IPS-18a (cell line): ENCODE data around the gene QPCT.

Experiments
- H3K27ac ChIP-seq: one replicate; pipeline ENCODE4 v1.5.1; 2013; ENCODE audit warnings: low read length
- H3K27me3 ChIP-seq: one replicate; pipeline ENCODE4 v1.6.1; 2013; ENCODE audit warnings: mild to moderate bottlenecking, low read length; ENCODE audit not compliant: control insufficient read depth, insufficient read depth
- H3K36me3 ChIP-seq: one replicate; pipeline ENCODE4 v1.6.1; 2013; ENCODE audit warnings: low read depth, low read length; ENCODE audit not compliant: control insufficient read depth
- H3K4me1 ChIP-seq: one replicate; pipeline ENCODE4 v1.6.1; 2013; ENCODE audit warnings: low read depth, low read length; ENCODE audit not compliant: control insufficient read depth
- H3K4me3 ChIP-seq: one replicate; pipeline ENCODE4 v1.5.1; 2013; ENCODE audit warnings: low read length
- H3K9ac ChIP-seq: one replicate; pipeline ENCODE4 v1.6.1; 2013; ENCODE audit warnings: mild to moderate bottlenecking, low read length, moderate library complexity
- H3K9me3 ChIP-seq: one replicate; pipeline ENCODE4 v1.6.1; 2013; ENCODE audit warnings: low read depth, low read length; ENCODE audit not compliant: control insufficient read depth

QPCT gene

DNA sequence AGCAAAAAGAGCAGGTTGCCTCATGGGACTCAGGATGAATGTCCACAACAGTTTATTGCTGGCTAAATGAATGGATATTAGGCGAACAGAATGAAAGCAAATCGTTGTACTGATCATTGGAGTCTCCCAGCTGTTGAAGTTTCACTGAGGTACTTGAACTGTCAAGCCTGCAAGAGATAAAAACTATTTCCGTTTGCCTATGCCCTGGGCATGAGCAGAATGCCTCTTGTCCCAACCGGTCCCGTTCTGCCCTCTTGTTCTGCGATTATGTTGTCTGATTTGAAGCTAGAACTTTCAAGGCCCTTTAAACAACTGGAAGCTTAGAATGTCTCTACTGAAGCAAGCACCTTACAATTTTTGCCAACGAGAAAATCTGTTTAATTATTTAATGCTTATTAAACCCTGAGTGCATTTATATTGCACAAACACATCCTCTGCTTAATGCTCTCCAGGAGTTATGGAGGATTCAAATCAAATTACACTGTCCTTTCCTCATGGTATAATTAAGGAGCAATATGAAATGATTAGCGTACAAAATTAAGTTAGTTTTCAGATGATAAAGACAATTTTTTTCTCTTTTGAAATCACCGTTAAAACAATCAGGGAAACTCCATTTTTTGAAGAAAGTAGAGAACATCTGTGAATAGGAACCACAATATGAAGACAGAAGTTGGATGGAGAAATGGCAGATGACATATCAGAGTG, 17.7 kb downstream of the QPCT start:
- Histone ChIP-seq H3K4me1 (no peaks in the 10 kb centered on the region), H3K9ac (no peak overlapping the region), H3K36me3 (no peaks in the 10 kb centered on the region), H3K27me3 (no peaks in the 10 kb centered on the region), H3K9me3 (no peaks in the 10 kb centered on the region), H3K4me3 (no peak overlapping the region), H3K27ac (no peak overlapping the region)

GRCh38 chr2:37364351-37364750, 19.9 kb downstream of the QPCT start:
- no peaks in the 10 kb centered on the region for H3K27me3 ChIP-seq
- H3K4me3 ChIP-seq: no peak overlapping the region
- no peak overlapping the region for H3K27ac ChIP-seq
- no peak overlapping the region for H3K9ac ChIP-seq
- no peaks in the 10 kb centered on the region for H3K4me1 ChIP-seq
- H3K36me3 ChIP-seq: no peaks in the 10 kb centered on the region
- no peaks in the 10 kb centered on the region for H3K9me3 ChIP-seq

- Histone ChIP-seq H3K27me3 (no peaks in the 10 kb centered on the region), H3K4me1 (no peaks in the 10 kb centered on the region)
Observed at GRCh38 chr2:37365669-37366068, 21.2 kb downstream of the QPCT start.

DNA sequence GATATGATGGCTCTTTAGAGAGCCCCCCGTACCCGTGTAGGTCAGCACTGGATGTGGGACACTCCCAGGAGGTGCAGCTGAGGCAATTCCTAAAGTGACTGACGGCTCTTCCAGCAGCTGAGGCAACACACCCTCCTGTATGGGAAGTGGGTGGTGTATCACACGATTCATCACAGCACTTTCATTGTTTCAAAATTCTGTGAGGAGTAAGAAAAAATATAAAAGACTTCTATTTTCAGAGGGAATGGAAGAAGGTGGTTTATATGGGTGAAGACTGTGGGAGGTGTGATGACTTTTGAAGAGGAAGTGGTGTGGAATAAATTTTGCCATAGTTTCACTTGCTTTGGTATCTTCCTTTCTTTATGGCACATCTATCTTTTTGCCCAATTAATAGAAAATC, 22.3 kb downstream of the QPCT start:
- H3K4me3 ChIP-seq: no peak overlapping the region
- H3K27me3 ChIP-seq: no peaks in the 10 kb centered on the region
- H3K9ac ChIP-seq: no peak overlapping the region
- no peaks in the 10 kb centered on the region for H3K36me3 ChIP-seq
- H3K9me3 ChIP-seq: no peaks in the 10 kb centered on the region
- no peaks in the 10 kb centered on the region for H3K4me1 ChIP-seq
- H3K27ac ChIP-seq: no peak overlapping the region

More at GRCh38 chr2:37365669-37366068, 21.2 kb downstream of the QPCT start:
- no peak overlapping the region for H3K27ac ChIP-seq
- no peak overlapping the region for H3K9ac ChIP-seq
- no peaks in the 10 kb centered on the region for H3K9me3 ChIP-seq
- no peaks in the 10 kb centered on the region for H3K36me3 ChIP-seq
- H3K4me3 ChIP-seq: no peak overlapping the region

DNA sequence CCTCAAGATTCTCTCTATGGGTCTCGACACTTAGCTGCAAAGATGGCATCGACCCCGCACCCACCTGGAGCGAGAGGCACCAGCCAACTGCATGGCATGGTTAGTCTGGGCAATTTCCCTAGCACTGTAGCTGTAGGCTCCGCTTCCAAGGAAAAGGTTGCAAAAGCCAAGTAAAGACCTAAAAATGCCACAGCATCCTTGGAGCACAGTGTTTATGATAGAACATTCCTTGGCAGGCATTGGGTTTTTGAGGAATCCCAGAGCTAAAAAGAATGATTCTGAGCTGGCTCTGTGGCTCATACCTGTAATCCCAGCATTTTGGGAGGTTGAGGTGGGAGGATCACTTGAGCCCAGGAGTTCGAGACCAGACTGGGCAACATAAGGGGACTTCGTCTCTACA, 22.9 kb downstream of the QPCT start:
- Histone ChIP-seq H3K27me3 (no peaks in the 10 kb centered on the region), H3K4me1 (no peaks in the 10 kb centered on the region), H3K36me3 (no peaks in the 10 kb centered on the region), H3K9me3 (no peaks in the 10 kb centered on the region), H3K4me3 (no peak overlapping the region), H3K27ac (no peak overlapping the region), H3K9ac (no peak overlapping the region)

DNA sequence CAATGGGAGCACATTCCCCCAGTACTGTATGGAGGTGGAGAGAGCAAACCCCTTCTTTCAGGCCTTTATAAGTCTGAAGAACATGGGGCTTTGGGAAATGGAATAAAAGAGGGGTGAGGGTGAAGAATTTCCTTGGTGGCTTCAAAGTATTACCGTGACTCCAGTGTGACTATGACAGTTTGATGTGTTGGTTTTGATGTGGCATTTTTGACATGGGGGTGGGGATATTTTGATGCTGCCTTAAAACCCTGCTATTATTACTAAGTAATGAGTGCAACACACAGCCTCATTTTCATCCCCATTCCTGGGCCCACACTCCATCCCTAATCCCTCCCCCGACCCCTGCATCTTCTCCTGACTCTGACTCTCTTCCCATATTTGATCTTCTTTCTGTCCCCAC, 23.6 kb downstream of the QPCT start:
- no peak overlapping the region for H3K4me3 ChIP-seq
- H3K27me3 ChIP-seq: no peaks in the 10 kb centered on the region
- H3K36me3 ChIP-seq: no peaks in the 10 kb centered on the region
- H3K9ac ChIP-seq: no peak overlapping the region
- no peaks in the 10 kb centered on the region for H3K9me3 ChIP-seq
- no peaks in the 10 kb centered on the region for H3K4me1 ChIP-seq
- no peak overlapping the region for H3K27ac ChIP-seq

DNA sequence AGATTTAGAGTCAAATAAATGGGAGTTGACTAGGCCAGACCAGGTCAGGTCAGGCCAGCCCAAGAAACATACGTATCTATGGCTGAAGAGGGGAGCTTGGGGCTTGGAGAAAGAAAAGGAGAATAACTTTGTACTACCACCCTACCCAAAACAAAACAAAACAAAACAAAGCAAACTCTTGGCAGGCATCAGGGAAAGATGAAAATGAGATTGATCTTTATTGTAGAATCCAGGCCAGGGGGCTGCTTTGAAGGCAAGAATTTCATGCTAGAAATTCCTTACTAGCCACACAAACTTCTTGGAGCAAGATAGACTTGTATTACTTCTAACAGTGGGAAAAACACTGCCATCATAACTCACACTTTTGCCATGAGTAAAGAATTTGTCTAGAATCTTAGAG, 26.2 kb downstream of the QPCT start:
- Histone ChIP-seq H3K4me1 (no peaks in the 10 kb centered on the region), H3K9ac (no peak overlapping the region), H3K9me3 (no peaks in the 10 kb centered on the region), H3K36me3 (no peaks in the 10 kb centered on the region), H3K27me3 (no peaks in the 10 kb centered on the region), H3K4me3 (no peak overlapping the region), H3K27ac (no peak overlapping the region)

DNA sequence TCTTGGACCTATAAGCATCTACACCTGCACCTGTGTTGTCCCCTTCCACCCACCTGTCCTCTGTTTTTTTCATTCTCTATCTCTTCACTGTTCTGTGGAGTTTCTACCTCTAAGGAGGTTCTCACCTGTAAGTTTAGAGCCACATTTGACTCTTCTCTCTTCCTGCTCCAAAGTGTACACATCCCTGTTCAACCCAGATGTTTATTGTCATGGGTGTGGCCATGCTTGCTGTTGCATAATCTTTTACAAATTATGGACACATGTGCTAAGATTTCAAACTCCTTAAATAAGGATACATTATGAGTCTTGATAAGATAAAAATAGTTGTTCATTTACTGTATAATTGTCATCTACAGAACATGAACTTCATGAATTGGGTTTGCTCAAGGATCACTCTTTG, 27.6 kb downstream of the QPCT start:
- Histone ChIP-seq H3K9ac (no peak overlapping the region), H3K27ac (no peak overlapping the region), H3K4me3 (no peak overlapping the region), H3K27me3 (no peaks in the 10 kb centered on the region), H3K36me3 (no peaks in the 10 kb centered on the region), H3K4me1 (no peaks in the 10 kb centered on the region), H3K9me3 (no peaks in the 10 kb centered on the region)

- Histone ChIP-seq H3K9me3 (no peaks in the 10 kb centered on the region), H3K36me3 (no peaks in the 10 kb centered on the region), H3K4me1 (peaks cover 3% of the 10 kb centered on the region), H3K9ac (no peak overlapping the region), H3K27ac (no peak overlapping the region), H3K4me3 (no peak overlapping the region), H3K27me3 (no peaks in the 10 kb centered on the region)
Observed at GRCh38 chr2:37375741-37376288, 31.4 kb downstream of the QPCT start.

DNA sequence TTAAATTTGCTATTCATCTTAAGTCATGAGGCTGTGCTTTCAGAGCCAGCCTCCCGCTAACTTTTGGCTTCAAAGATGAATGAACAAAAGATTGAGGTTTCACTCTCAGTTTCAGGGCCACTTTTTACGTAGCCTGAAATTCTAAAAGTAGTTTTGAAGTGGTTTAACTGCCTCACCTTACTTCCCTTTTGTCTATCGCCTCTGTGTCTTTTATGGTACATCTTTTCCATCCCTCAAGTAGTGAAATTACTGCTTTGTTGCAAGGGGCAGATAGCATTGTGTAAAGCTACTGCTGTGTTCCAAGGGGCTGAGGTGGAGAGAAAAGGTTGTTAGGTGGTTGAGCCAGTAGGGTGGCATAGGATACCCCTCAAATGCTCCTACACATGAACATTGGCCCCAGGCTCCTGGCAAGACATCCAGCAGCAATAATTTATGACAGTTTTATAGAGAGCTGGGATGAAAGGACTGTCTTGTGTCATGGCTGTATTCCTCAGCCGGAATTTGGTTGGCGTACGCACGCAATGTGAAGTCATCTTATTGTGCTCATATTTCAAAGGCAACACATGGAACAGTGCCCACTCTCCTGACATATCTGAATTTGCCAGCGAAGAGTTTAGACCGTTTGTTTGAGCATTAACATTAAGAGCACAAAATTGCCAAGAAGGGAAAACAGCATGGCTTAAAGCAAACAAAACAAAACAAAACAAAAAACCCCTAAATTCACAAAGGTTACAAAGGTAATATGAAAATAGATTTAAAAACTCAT, 32.2 kb downstream of the QPCT start:
- no peaks in the 10 kb centered on the region for H3K9me3 ChIP-seq
- no peaks in the 10 kb centered on the region for H3K27me3 ChIP-seq
- H3K36me3 ChIP-seq: no peaks in the 10 kb centered on the region
- no peak overlapping the region for H3K4me3 ChIP-seq
- no peak overlapping the region for H3K27ac ChIP-seq
- no peak overlapping the region for H3K9ac ChIP-seq
- H3K4me1 ChIP-seq: peaks cover 7% of the 10 kb centered on the region

DNA sequence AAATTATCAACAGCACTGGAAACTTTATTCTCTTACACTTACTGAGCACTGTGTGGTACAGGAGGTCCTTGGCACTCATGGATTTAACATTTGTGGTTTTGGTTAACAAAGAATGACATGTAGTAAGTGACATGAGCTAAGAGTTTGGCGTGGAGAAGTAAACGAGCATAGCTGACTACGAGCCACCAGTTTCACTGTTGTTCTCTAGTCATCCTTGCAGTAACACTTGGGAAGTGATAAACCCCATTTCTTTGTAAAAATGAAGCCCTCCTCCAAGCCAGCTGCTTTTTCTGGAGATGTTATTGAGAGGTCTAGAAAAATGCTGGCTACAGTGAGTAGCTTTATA, 32.7 kb downstream of the QPCT start:
- no peaks in the 10 kb centered on the region for H3K36me3 ChIP-seq
- H3K27me3 ChIP-seq: no peaks in the 10 kb centered on the region
- H3K9ac ChIP-seq: no peak overlapping the region
- H3K4me3 ChIP-seq: no peak overlapping the region
- H3K9me3 ChIP-seq: no peaks in the 10 kb centered on the region
- no peak overlapping the region for H3K27ac ChIP-seq
- peaks cover 8% of the 10 kb centered on the region for H3K4me1 ChIP-seq

GRCh38 chr2:37378411-37378810, 34.0 kb downstream of the QPCT start:
- Histone ChIP-seq H3K9me3 (no peaks in the 10 kb centered on the region), H3K36me3 (no peaks in the 10 kb centered on the region), H3K27ac (no peak overlapping the region), H3K9ac (no peak overlapping the region), H3K27me3 (no peaks in the 10 kb centered on the region), H3K4me3 (no peak overlapping the region), H3K4me1 (peaks cover 8% of the 10 kb centered on the region)
